Cortex of kidney (tissue), 1 donor: Measurements from ENCODE around the gene FALEC.

Source experiments
- DNase-seq: peaks from one replicate; lab custom pipeline; 2025; lab: John Stamatoyannopoulos, UW

The FALEC gene

DNA sequence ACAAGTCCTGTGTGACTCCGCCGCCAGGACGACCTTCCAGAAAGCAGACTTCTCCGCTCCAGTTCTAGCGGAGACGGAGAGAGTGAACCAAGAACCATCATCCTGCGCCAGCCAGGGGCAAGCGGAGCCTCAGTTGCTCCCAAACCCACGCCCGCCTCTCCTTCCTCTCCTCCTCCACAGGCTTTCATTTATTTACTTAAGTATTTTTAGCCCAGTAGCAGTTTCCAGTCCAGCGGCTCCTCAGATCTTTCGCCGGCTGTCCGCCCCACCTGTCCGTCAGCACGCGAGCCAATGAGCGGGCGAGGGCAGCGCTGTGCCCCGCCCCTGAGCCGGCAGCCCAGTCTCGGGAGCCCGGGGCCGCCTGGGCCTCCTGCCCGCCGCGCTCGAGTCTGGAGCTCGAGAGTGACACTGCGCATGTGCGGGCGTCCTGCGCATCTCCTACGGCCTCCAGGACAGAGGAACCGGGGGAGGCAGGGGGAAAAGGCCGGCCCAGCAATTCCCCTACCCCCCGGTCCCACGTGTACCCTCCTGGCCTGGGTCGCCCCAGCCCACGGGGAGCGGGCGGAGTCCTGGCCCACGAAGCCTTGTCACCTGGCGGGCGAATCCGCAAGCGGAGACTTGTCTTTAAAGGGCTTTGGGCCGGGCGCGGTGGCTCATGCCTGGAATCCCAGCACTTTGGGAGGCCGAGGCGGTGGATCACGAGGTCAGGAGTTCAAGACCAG is at the start of gene FALEC:
TSS of gene FALEC (plus strand) at position 425 of the 722 bp plus-strand sequence.
- peak; percentile 81 for DNase-seq

DNA sequence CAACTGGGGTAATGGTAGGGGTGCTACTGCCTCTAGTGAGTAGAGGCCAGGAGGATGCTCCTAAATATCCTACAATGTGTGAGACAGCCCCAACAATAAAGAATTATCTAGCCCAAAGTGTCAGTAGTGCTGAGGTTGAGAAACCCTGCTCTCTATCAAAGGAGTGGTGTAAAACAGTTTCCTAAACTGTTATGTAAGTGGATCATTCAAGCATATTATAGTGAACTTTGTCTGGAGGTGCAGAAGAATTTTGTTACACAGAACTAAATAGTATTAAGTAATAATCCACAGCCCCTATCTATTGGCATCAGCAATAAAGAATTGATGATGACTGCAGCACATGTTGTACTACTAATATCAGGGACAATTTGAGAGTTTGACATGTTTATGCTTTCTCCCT is 48.6 kb upstream of the FALEC start:
- no peak for DNase-seq

GRCh38 chr1:150469291-150469690 is 46.3 kb upstream of the FALEC start:
- no peak for DNase-seq

- DNase-seq, result no peak
Measured at GRCh38 chr1:150472601-150473200, 42.9 kb upstream of the FALEC start.

- no peak for DNase-seq
Measured at GRCh38 chr1:150473659-150474058, 41.9 kb upstream of the FALEC start.

GRCh38 chr1:150474869-150475268 is 40.7 kb upstream of the FALEC start:
- no peak for DNase-seq

GRCh38 chr1:150476754-150477153 is 38.8 kb upstream of the FALEC start:
- DNase-seq, result no peak

DNA sequence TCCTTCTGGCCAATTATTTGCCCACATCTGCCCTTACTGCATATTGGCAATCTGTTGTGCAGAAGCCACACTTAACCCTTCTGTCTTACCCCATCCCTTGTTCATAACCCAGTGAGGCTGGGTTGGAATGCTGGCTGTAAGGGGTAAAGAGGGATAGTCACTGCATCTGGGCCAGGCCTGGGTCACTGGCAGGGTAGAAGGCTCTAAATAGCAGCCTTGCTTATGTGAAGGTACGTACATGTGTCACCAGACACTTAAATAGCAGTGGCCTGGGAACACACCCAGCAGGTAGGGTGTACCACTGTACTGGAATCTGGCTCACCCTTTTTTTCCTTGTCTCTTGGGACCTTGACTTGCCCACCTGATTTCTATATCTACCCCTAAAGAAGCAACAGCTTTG is 38.2 kb upstream of the FALEC start:
- no peak for DNase-seq

DNA sequence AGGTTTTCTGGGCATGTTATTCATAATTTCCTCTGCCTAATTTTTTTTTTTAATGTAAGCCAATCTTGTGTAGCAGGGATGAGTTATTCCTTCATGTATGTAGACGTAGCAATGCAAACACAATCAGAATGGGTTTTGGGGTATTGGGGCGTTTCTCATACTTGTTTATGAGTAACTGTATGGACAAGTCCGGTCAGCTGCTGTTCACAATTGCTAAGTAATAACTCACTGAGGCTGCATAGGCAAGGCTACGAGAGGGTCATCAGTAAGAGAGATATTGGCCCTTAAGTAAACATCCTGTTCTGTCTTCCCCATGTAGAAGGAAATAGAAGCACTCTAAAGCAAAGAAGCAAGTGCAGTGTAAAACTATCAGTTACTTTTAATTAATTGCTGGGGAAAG is 37.8 kb upstream of the FALEC start:
- DNase-seq, result no peak

DNA sequence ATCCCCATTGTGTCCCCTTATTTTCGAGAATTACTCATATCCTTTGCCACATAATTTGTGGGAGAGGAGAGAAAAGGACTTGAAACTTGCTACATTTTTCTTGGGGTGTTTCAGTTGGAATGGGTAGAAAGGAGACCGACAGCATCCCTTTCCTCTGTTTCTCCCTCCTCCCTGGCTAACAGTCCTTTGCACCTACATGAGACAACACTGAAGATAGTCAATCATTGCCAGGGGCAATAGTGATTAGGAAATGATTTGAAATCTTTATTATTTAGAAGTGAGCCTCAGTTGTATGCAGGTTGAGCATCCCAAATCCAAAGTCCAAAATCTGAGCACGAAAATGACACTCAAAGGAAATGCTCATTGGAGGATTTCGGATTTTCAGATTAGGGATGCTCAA is 36.2 kb upstream of the FALEC start:
- DNase-seq, result no peak

GRCh38 chr1:150479927-150480352 is 35.6 kb upstream of the FALEC start:
- no peak for DNase-seq

DNA sequence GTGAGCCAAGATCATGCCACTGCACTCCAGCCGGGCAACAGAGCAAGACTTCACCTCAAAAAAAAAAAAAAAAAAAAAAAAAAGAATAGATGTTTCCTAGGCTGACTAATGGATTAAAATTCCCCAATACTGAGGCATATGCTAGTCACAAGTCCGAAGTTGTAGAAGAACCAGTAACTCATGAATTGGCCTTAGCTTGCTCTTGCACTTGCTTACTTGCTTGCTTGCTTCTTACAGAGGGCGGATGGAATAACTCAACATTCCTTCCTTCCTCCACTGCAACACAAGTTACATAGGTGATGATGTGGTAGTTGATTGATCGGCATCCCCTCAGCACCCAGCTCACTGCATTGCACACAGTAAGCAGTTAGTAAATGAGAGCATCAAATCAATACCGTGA is 31.1 kb upstream of the FALEC start:
- no peak for DNase-seq

DNA sequence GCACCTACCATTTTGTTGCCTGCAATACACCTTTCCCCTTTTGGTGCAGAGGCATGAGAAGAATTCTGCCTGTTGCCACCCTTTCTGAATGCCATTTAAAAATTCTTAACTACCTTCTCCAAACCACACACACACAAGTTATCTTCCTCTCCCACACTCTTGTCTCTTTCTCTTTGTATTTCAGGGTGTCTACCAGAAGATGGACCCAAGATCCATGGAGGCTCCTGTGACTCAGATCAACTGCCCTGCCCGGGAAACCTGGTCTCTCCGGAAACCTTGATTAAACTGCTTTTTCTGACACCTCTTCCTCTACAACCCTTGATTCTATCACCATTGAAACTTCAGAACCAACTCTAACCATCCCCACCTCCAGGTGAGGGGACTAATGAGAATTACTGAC is 30.7 kb upstream of the FALEC start:
- no peak for DNase-seq

DNA sequence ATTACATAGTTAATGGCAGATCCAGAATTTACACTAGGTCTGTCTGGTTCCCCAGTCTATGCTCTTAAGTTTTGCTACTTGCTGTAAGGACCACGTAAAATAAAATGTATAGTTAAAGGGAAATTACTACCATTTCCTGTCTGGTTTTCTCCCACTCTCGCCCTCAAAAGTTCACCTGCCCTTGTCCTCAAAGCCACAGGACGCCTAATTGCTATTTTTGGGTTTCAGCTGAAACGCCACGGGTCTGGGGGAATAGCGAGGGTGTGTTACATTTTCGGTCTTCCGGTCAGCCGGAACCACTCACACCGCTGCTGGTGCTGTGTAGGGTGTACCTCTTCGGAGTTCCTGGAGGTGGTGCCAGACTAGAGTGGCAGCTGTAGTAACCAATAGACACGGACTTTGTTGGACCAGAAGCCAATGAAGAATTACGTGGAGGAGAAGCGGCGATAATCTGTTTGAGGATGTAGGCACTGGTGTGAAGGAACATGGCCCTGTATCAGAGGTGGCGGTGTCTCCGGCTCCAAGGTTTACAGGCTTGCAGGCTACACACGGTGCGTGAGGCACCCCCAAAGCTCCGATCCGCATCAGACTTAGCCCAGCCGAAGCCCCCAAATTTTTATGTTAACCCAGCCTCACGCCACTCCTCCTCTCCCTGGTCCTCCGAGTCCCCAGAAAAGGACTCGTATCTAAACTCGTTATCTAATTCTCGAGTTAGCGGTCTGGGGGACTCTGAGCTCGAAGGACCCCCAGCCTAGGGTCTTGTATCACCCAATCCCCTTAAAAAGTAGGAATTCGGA is 28.4 kb upstream of the FALEC start, which contains the start of gene TARS2:
TSS of gene TARS2 (plus strand) at position 454 of the 797 bp plus-strand sequence. CDS start at position 486, 32 bp downstream.
- no peak for DNase-seq

DNA sequence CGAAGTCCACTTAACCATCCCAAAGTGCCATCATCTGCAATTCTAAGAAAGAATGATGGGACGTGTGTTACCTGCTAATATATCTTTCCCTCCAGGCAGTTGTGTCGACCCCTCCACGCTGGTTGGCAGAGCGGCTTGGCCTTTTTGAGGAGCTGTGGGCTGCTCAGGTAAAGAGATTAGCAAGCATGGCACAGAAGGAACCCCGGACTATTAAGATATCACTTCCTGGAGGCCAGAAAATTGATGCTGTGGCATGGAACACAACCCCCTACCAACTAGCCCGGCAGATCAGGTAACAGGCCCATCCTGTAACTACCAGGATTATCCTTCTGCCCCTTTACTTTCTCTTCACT is 27.8 kb upstream of the FALEC start:
- DNase-seq, result no peak

- no peak for DNase-seq
Measured at GRCh38 chr1:150493175-150493574, 22.4 kb upstream of the FALEC start.

DNA sequence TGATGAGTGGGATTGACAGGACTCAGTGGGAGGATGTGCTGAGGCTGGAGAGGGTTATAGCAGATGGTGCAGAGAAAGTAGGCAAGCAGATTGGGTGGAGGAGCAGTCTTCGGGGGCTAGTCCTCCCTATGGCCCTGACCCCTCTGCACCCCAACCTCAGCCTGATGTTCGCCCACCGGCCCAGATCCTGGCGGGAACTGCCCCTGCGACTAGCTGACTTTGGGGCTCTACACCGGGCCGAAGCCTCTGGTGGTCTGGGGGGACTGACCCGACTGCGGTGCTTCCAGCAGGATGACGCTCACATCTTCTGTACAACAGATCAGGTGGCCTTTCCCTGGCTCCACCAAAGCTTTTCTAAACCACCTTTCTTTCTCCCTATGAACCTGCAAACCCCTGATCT is 17.2 kb upstream of the FALEC start:
- no peak for DNase-seq

DNA sequence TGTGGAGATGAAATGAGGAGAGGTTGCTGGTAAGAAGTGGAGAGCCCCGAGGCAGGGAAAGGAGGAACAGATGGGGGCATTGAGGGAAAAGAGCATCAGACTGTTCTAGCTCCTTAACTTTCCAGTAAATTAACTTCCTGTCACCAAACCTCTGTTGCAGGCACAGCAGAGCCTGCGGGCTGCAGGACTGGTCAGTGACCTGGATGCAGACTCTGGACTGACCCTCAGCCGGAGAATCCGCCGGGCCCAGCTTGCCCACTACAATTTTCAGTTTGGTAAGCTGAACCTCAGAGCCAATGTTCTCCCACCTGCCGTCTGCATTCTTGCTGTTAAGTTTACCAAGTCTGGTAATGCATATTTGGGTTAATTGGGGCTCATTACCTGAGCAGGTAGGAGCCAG is 10.1 kb upstream of the FALEC start:
- DNase-seq, result no peak

DNA sequence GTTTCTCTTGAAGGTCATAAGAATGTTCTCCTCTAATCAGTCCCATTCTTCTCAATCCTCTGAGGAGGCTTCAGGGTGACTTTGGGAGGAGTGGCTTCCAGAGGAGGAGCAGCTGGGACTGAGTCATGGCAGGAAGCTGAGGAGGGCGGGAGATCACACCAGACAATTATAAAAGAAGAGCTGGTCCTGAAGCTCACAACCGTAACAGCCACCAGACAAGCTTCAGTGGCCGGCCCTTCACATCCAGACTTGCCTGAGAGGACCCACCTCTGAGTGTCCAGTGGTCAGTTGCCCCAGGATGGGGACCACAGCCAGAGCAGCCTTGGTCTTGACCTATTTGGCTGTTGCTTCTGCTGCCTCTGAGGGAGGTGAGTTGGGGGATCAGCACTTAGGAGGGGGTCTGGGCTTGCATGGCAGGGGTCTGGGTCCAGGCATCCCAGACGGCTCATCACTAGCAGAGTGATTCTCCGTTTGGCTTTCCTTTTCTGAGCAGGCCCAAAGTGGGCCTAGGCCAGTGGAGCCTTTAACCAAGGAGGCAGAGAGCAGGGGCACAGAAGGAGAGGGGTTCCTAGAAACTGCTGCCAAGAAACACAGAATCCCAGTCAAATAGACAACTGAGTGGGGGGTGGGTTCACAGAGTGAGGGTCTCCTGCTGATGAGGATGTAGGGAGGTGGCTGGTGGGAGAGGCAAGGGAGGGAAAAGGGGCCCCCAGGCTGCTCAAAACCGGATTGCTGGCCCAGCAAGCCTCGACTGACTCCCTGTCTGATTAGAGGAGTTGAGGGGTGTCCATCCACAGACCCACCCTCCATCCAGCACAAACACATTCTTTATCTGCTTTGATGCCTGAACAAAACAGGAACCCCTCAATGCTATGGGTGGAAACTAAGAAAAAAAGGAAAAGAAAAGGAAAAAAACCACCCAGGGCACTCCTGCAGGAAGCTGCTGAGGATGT is 7.4 kb upstream of the FALEC start, which contains the start of gene ECM1:
TSS of gene ECM1 (plus strand) at position 198 of the 953 bp plus-strand sequence. CDS start at position 299, 101 bp downstream.
- no peak for DNase-seq

- no peak for DNase-seq
Measured at GRCh38 chr1:150508982-150509381, 6.6 kb upstream of the FALEC start.

DNA sequence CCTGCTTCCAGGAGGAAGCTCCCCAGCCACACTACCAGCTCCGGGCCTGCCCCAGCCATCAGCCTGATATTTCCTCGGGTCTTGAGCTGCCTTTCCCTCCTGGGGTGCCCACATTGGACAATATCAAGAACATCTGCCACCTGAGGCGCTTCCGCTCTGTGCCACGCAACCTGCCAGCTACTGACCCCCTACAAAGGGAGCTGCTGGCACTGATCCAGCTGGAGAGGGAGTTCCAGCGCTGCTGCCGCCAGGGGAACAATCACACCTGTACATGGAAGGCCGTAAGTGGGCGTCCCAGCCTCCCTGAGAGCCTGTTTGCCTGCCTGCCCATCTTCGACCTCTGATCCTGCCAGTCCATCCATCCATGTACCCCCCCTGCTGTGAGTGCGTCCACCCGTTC is 4.0 kb upstream of the FALEC start:
- DNase-seq, result no peak
